Measurements from ENCODE around the gene NPAS3. TPM values are rescaled to one million over a fixed set of nuclear protein-coding genes. Genes with fewer than 3 reads are reported as not detected.

NPAS3 gene
- total RNA-seq, 1 experiment from 2014 or later, result 15.6 TPM

GRCh38 chr14:33375786-33376185, 437.1 kb downstream of the NPAS3 start:
- CTCF ChIA-PET, result no interaction called here
- H3K27me3 ChIP-seq (replicated peaks; ENCODE audit: insufficient read depth, low read depth, low read length, poor library complexity), result no peaks in the 10 kb centered on the region
- intact Hi-C loops (cut with micrococcal nuclease; ENCODE audit: unreplicated experiment), result no loop called here
- no peak overlapping the region for H3K4me3 ChIP-seq (ENCODE audit: low read depth, low read length, poor library complexity, severe bottlenecking)
- DNase-seq (ENCODE audit: low spot score), result no peak
- no peaks in the 10 kb centered on the region for H3K36me3 ChIP-seq (ENCODE audit: insufficient read depth, low read length, poor library complexity, severe bottlenecking)
- BruUV-seq (replicated peaks), result no TSS peak
- no peaks in the 10 kb centered on the region for H3K9me3 ChIP-seq (ENCODE audit: low read depth, low read length, poor library complexity, severe bottlenecking)
- TF ChIP-seq, protein P1, sequence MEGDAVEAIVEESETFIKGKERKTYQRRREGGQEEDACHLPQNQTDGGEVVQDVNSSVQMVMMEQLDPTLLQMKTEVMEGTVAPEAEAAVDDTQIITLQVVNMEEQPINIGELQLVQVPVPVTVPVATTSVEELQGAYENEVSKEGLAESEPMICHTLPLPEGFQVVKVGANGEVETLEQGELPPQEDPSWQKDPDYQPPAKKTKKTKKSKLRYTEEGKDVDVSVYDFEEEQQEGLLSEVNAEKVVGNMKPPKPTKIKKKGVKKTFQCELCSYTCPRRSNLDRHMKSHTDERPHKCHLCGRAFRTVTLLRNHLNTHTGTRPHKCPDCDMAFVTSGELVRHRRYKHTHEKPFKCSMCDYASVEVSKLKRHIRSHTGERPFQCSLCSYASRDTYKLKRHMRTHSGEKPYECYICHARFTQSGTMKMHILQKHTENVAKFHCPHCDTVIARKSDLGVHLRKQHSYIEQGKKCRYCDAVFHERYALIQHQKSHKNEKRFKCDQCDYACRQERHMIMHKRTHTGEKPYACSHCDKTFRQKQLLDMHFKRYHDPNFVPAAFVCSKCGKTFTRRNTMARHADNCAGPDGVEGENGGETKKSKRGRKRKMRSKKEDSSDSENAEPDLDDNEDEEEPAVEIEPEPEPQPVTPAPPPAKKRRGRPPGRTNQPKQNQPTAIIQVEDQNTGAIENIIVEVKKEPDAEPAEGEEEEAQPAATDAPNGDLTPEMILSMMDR (conservative IDR thresholded peaks at IDR 0.05; ENCODE audit: low read depth, low read length), result no peak
- TF ChIP-seq EZH2 (IDR thresholded peaks at IDR 0.05; ENCODE audit: borderline replicate concordance, low read depth, low read length, poor library complexity, severe bottlenecking), result no peak
- H3K27ac ChIP-seq (ENCODE audit: low read depth, low read length, poor library complexity, severe bottlenecking), result no peak overlapping the region
- H3K4me1 ChIP-seq (ENCODE audit: insufficient read depth, low read length, poor library complexity, severe bottlenecking), result no peaks in the 10 kb centered on the region
- POLR2A ChIA-PET (ENCODE audit: low non-redundant PET), result no interaction called here

DNA sequence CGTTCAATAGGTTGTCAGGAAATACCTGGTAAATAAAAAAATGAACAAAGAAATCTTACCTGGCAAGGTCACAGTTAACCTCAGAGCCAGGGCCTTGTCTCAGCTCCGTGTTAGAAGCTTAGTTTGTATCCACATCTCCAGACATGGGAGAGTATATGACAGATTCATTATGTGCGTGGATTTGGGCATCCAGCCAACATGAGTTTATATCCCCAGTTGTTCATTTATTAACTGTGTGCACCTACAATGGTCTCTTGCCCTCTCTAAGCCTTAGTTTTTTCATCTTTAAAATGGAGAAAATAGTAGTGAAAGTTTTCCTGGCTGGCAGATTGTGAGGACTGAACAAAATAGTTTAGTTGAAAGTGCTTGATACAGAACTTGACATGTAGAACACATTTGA, 437.8 kb downstream of the NPAS3 start:
- DNase-seq (ENCODE audit: low spot score), result no peak
- Histone ChIP-seq H3K27me3 (replicated peaks; ENCODE audit: insufficient read depth, low read depth, low read length, poor library complexity) (no peaks in the 10 kb centered on the region), H3K4me3 (ENCODE audit: low read depth, low read length, poor library complexity, severe bottlenecking) (no peak overlapping the region), H3K9me3 (ENCODE audit: low read depth, low read length, poor library complexity, severe bottlenecking) (no peaks in the 10 kb centered on the region), H3K4me1 (ENCODE audit: insufficient read depth, low read length, poor library complexity, severe bottlenecking) (no peaks in the 10 kb centered on the region), H3K36me3 (ENCODE audit: insufficient read depth, low read length, poor library complexity, severe bottlenecking) (no peaks in the 10 kb centered on the region), H3K27ac (ENCODE audit: low read depth, low read length, poor library complexity, severe bottlenecking) (no peak overlapping the region)
- POLR2A ChIA-PET (ENCODE audit: low non-redundant PET), result no interaction called here
- no TSS peak for BruUV-seq (replicated peaks)
- TF ChIP-seq EZH2 (IDR thresholded peaks at IDR 0.05; ENCODE audit: borderline replicate concordance, low read depth, low read length, poor library complexity, severe bottlenecking), result no peak
- TF ChIP-seq, protein P1 (conservative IDR thresholded peaks at IDR 0.05; ENCODE audit: low read depth, low read length), result no peak
- CTCF ChIA-PET, result no interaction called here
- intact Hi-C loops (cut with micrococcal nuclease; ENCODE audit: unreplicated experiment), result no loop called here

- H3K4me1 ChIP-seq (ENCODE audit: insufficient read depth, low read length, poor library complexity, severe bottlenecking), result no peaks in the 10 kb centered on the region
- ChIA-PET POLR2A (ENCODE audit: low non-redundant PET) (no interaction called here), CTCF (no interaction called here)
- intact Hi-C loops (cut with micrococcal nuclease; ENCODE audit: unreplicated experiment), result no loop called here
- H3K9me3 ChIP-seq (ENCODE audit: low read depth, low read length, poor library complexity, severe bottlenecking), result no peaks in the 10 kb centered on the region
- TF ChIP-seq EZH2 (IDR thresholded peaks at IDR 0.05; ENCODE audit: borderline replicate concordance, low read depth, low read length, poor library complexity, severe bottlenecking), result no peak
- TF ChIP-seq, protein P1 (conservative IDR thresholded peaks at IDR 0.05; ENCODE audit: low read depth, low read length), result no peak
- DNase-seq (ENCODE audit: low spot score), result no peak
- no peaks in the 10 kb centered on the region for H3K36me3 ChIP-seq (ENCODE audit: insufficient read depth, low read length, poor library complexity, severe bottlenecking)
- no TSS peak for BruUV-seq (replicated peaks)
- H3K4me3 ChIP-seq (ENCODE audit: low read depth, low read length, poor library complexity, severe bottlenecking), result no peak overlapping the region
- no peak overlapping the region for H3K27ac ChIP-seq (ENCODE audit: low read depth, low read length, poor library complexity, severe bottlenecking)
- H3K27me3 ChIP-seq (replicated peaks; ENCODE audit: insufficient read depth, low read depth, low read length, poor library complexity), result no peaks in the 10 kb centered on the region
Observed at GRCh38 chr14:33377596-33378390, 439.1 kb downstream of the NPAS3 start.
